Thoracic aorta (tissue), 2 donors: ENCODE data around the gene CDC25B. TPM values are rescaled to one million over a fixed set of nuclear protein-coding genes. Genes with fewer than 3 reads are reported as not detected.
A peak's percentile ranks its signal among the peaks of the same experiment; 100 is the strongest.

ENCODE experiments used
- ATAC-seq: fragments of 150-250 bp; one replicate; pipeline ENCODE4 v1.8.0; 2017; ENCODE audit warnings: low read depth; ENCODE audit not compliant: insufficient number of reproducible peaks, low FRiP score
- DNase-seq: peaks from one replicate; pipeline ENCODE4 v3.0.0-alpha.2; 2020; ENCODE audit warnings: low spot score
- H3K27ac ChIP-seq, 2 donors: fragments of 200-600 bp; sonication (generic); 1 replicate in 1 of 2; 2 replicates in 1 of 2; pipeline ENCODE4 v1.5.1; 2016; ENCODE audit warnings: mild to moderate bottlenecking in 2 of 2, moderate library complexity in 2 of 2
- H3K27me3 ChIP-seq: fragments of 200-600 bp; sonication (generic); replicated peaks from 2 replicates; pipeline ENCODE4 v1.6.0; 2016; ENCODE audit warnings: mild to moderate bottlenecking; ENCODE audit not compliant: insufficient read depth
- H3K36me3 ChIP-seq: fragments of 200-600 bp; sonication (generic); one replicate; pipeline ENCODE4 v1.5.1; 2016
- H3K4me1 ChIP-seq, 2 donors: fragments of 200-600 bp; sonication (generic); 1 replicate in 1 of 2; 2 replicates in 1 of 2; pipeline versions ENCODE4 v1.5.1 to v1.6.0; 2016; ENCODE audit warnings: low read depth in 2 of 2, mild to moderate bottlenecking in 1 of 2; ENCODE audit not compliant: control insufficient read depth in 1 of 2
- H3K4me3 ChIP-seq: fragments of 200-600 bp; sonication (generic); 2 replicates; pipeline ENCODE4 v1.5.1; 2016; ENCODE audit warnings: mild to moderate bottlenecking
- H3K9me3 ChIP-seq: fragments of 200-600 bp; sonication (generic); 2 replicates; pipeline ENCODE4 v1.5.1; 2016
- total RNA-seq, 2 donors: library from RNA; depleted of rRNA; stranded (reverse); fragments of >200 nt; gene quantifications; one replicate each; pipeline versions ENCODE4 v1.1.0 to v1.2.3, GENCODE V29; 2016
- TF ChIP-seq, protein P1 (sequence below): fragments of 200-600 bp; sonication (generic); IDR thresholded peaks from one replicate; pipeline ENCODE4 v1.5.1; 2019; ENCODE audit warnings: antibody characterized with exemption

Gene CDC25B
- 10 to 100 TPM; 28.4 to 41.8 TPM for total RNA-seq

DNA sequence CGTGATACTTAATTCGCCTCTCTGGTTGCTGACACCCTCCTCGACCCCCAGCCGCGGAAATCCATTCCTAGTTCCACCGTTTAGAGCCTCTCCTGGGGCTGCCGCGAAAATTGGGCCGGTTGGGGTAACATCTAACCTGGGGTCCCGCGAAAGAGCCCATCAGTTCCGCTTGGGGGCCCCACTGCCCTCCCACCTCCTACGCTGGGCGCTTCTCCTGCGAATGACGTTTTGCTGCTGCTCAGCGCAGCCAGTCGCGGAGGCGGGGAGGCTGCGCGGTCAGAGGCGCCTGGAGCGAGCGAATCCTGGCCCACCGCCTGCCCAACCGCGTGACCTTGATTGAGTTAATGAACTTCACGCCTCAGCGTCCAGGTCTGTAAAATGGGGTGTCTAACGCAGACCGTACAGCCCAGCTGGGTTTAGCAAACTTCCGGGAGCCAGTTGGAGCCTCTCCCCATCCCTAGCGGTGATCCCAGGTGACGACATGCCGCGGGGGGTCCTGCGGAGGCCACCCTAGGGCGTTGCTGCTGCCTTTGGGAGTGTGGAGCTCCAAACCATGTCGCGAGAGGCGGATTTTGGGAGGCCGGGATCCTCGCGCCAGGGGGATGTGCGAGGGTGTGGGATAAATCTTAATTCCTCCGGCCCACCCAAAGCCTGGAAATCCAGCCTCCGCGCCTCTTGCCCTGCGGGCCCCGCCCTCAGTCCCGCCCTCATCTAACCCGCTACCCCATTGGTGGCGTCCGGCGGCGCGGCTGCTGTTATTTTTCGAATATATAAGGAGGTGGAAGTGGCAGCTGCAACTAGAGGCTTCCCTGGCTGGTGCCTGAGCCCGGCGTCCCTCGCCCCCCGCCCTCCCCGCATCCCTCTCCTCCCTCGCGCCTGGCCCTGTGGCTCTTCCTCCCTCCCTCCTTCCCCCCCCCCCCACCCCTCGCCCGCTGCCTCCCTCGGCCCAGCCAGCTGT is at the start of gene CDC25B:
CDC25B (plus strand) TSS at position 800 of the 958 bp plus-strand sequence. CDS start 222 bp downstream, outside the sequence.
- ATAC-seq (peak; percentile 63), DNase-seq (peak; percentile 88)
- peak within 1 kb of the TSS; percentile 95 for H3K4me3 ChIP-seq
- H3K9me3 ChIP-seq: no peaks in the 10 kb centered on the region
- peaks cover 9% of the 10 kb centered on the region for H3K36me3 ChIP-seq
- no peaks in the 10 kb centered on the region for H3K27me3 ChIP-seq
- H3K27ac ChIP-seq: peak within 1 kb of the TSS; percentile 98 to 99
- TF ChIP-seq, protein P1, sequence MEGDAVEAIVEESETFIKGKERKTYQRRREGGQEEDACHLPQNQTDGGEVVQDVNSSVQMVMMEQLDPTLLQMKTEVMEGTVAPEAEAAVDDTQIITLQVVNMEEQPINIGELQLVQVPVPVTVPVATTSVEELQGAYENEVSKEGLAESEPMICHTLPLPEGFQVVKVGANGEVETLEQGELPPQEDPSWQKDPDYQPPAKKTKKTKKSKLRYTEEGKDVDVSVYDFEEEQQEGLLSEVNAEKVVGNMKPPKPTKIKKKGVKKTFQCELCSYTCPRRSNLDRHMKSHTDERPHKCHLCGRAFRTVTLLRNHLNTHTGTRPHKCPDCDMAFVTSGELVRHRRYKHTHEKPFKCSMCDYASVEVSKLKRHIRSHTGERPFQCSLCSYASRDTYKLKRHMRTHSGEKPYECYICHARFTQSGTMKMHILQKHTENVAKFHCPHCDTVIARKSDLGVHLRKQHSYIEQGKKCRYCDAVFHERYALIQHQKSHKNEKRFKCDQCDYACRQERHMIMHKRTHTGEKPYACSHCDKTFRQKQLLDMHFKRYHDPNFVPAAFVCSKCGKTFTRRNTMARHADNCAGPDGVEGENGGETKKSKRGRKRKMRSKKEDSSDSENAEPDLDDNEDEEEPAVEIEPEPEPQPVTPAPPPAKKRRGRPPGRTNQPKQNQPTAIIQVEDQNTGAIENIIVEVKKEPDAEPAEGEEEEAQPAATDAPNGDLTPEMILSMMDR: peak; percentile 68
- peaks cover 10 to 44% of the 10 kb centered on the region in 2 donors for H3K4me1 ChIP-seq

DNA sequence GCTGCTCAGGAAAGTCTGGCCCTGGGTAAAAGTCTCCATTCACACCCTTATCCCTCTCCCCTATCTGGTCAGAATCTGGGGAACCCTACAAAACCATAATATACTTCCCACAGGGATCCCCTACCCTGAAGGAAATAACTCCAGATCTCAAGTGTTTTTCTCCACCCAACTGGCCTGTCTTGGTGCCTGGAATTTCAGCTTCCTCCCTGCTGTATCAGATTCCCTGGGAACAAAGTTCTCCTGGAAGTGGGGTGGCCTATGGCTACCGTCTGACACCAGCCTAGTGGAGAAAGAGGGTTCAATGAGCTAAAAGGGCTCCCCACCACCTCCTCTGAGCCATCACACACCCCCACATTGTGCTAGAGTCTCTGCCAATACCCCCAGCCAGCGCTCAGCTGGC is 48.6 kb upstream of the CDC25B start:
- TF ChIP-seq, protein P1: no peak
- no peaks in the 10 kb centered on the region for H3K27me3 ChIP-seq
- no peak overlapping the region for H3K4me3 ChIP-seq
- DNase-seq (no peak), ATAC-seq (no peak)
- H3K27ac ChIP-seq: no peak overlapping the region
- no peaks in the 10 kb centered on the region for H3K36me3 ChIP-seq
- H3K4me1 ChIP-seq: peaks cover 0 to 22% of the 10 kb centered on the region in 2 donors
- H3K9me3 ChIP-seq: no peaks in the 10 kb centered on the region

DNA sequence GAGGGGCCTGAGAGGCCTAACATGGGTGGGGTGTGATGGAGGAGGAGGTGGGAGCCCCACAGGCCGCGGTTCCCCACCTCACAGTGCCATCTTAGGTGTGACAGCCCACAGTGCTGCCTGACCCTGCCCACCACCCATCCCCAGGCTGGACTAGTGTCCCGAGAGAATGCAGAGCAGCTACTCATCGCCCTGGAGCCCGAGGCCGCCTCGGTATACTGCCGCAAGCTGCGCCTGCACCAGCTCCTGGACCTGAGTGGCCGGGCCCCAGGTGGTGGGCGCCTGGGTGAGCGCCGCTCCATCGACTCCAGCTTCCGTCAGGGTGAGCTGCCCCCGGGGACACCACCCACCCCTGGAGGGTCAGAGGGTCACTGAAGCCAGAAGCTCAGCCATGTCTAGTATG is 48.0 kb upstream of the CDC25B start:
- ATAC-seq (no peak), DNase-seq (no peak)
- peaks cover 0 to 23% of the 10 kb centered on the region in 2 donors for H3K4me1 ChIP-seq
- no peaks in the 10 kb centered on the region for H3K9me3 ChIP-seq
- H3K27ac ChIP-seq: no peak overlapping the region
- no peaks in the 10 kb centered on the region for H3K36me3 ChIP-seq
- no peak overlapping the region for H3K4me3 ChIP-seq
- H3K27me3 ChIP-seq: no peaks in the 10 kb centered on the region
- TF ChIP-seq, protein P1: no peak

DNA sequence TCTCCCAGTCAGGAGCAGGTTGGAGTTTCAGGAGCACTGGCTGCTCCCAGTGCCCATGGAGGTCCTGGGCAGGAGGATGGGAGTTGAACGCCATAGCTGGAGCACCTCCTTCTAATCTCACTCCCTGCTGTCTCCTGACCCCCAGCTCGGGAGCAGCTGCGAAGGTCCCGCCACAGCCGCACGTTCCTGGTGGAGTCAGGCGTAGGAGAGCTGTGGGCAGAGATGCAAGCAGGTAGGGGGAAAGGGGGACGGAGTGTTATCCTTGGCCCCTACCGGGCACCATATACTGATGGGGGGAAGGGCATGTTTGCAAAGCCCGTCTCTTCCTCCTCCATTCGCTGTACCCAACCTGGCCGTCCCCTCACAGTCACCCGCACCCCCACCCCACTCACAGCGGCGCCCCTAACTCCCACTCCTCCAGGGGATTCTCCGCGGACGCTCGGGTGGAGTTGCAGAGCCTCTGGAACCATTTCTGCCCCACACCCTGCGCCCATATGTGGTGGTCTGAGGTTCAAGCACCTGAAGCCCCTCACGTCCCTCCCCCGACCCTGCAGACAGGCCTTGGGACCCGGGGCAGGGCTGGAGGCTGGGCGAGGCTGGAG is 46.9 kb upstream of the CDC25B start:
- H3K36me3 ChIP-seq: no peaks in the 10 kb centered on the region
- DNase-seq (no peak), ATAC-seq (no peak)
- no peaks in the 10 kb centered on the region for H3K27me3 ChIP-seq
- H3K27ac ChIP-seq: no peak overlapping the region
- H3K4me3 ChIP-seq: no peak overlapping the region
- H3K9me3 ChIP-seq: no peaks in the 10 kb centered on the region
- H3K4me1 ChIP-seq: peaks cover 0 to 23% of the 10 kb centered on the region in 2 donors
- TF ChIP-seq, protein P1: no peak
